ENCODE measurements around the gene SLC9A4. TPM values are rescaled to one million over a fixed set of nuclear protein-coding genes. Genes with fewer than 3 reads are reported as not detected.

The SLC9A4 gene
- total RNA-seq, 4 donors from 2014 or later = not detected

- no peak for TF ChIP-seq CTCF (IDR thresholded peaks at IDR 0.05; ENCODE audit: low read depth)
Measured at GRCh38 chr2:102486941-102487702, 14.1 kb downstream of the SLC9A4 start.

- TF ChIP-seq CTCF (IDR thresholded peaks at IDR 0.05; ENCODE audit: low read depth) = no peak
Measured at GRCh38 chr2:102487761-102488462, 14.9 kb downstream of the SLC9A4 start.

- no peak for TF ChIP-seq CTCF (IDR thresholded peaks at IDR 0.05; ENCODE audit: low read depth)
Measured at GRCh38 chr2:102489646-102490045, 16.6 kb downstream of the SLC9A4 start.

GRCh38 chr2:102492006-102492405 is 19.0 kb downstream of the SLC9A4 start:
- no peak for TF ChIP-seq CTCF (IDR thresholded peaks at IDR 0.05; ENCODE audit: low read depth)

- TF ChIP-seq CTCF (IDR thresholded peaks at IDR 0.05; ENCODE audit: low read depth) = no peak
Measured at GRCh38 chr2:102494570-102494969, 21.5 kb downstream of the SLC9A4 start.

GRCh38 chr2:102498414-102498813 is 25.4 kb downstream of the SLC9A4 start:
- TF ChIP-seq CTCF (IDR thresholded peaks at IDR 0.05; ENCODE audit: low read depth) = no peak

GRCh38 chr2:102499558-102499957 is 26.5 kb downstream of the SLC9A4 start:
- TF ChIP-seq CTCF (IDR thresholded peaks at IDR 0.05; ENCODE audit: low read depth) = no peak

Measured in subcutaneous adipose tissue (tissue), 4 donors.